Body of pancreas (tissue), 4 donors: ENCODE measurements around the gene DSCAM. TPM values are rescaled to one million over a fixed set of nuclear protein-coding genes. Genes with fewer than 3 reads are reported as not detected.

ENCODE experiments used
- ATAC-seq: fragments of 150-250 bp; one replicate; pipeline ENCODE4 v1.9.1; 2016
- DNase-seq, 4 donors: peaks; one replicate each; pipeline ENCODE4 v3.0.0-alpha.2; 2019
- H3K27ac ChIP-seq, 4 donors: fragments of 200-600 bp; sonication (generic); 1 replicate in 3 of 4; 2 replicates in 1 of 4; pipeline versions ENCODE4 v1.5.1 to v1.6.1; 2016 to 2019; ENCODE audit warnings: mild to moderate bottlenecking in 1 of 4, mixed read lengths in 1 of 4, moderate library complexity in 1 of 4
- H3K27me3 ChIP-seq, 2 donors: fragments of 200-600 bp; sonication (generic); one replicate each; pipeline ENCODE4 v1.6.0; 2016; ENCODE audit warnings: mild to moderate bottlenecking in 1 of 2
- H3K36me3 ChIP-seq, 2 donors: fragments of 200-600 bp; sonication (generic); replicated peaks in 1 of 2; 2 replicates each; pipeline ENCODE4 v1.5.1; 2016; ENCODE audit warnings: low read depth in 2 of 2; ENCODE audit not compliant: insufficient read depth in 1 of 2
- H3K4me1 ChIP-seq: fragments of 200-600 bp; sonication (generic); one replicate; pipeline ENCODE4 v1.6.0; 2016
- H3K4me3 ChIP-seq, 2 donors: fragments of 200-600 bp; sonication (generic); 1 replicate in 1 of 2; 2 replicates in 1 of 2; pipeline ENCODE4 v1.5.1; 2016 to 2019
- H3K9me3 ChIP-seq, 3 donors: fragments of 200-600 bp; sonication (generic); 1 replicate in 2 of 3; 2 replicates in 1 of 3; pipeline ENCODE4 v1.5.1; 2016
- CTCF ChIP-seq, 7 experiments: fragments of 450-650 bp in 4 of 7; fragments of 200-600 bp in 3 of 7; sonication (generic) in 3 of 7; IDR thresholded peaks; one replicate each; pipeline ENCODE4 v1.5.1; 2016 to 2019; ENCODE audit warnings: antibody characterized with exemption in 7 of 7
- POLR2A ChIP-seq, 3 donors: fragments of 450-650 bp; IDR thresholded peaks; one replicate each; pipeline ENCODE4 v1.6.1; 2016; ENCODE audit warnings: antibody characterized with exemption in 3 of 3, mild to moderate bottlenecking in 2 of 3
- WGBS, 2 donors: methylation state at CpG; one replicate each; pipeline ENCODE4 v1.1.5; 2017; 5-methylcytosine and 5-hydroxymethylcytosine counted together
- intact Hi-C: fragments of 100-400 bp; cut with DNase I; formaldehyde crosslinking; loops from one replicate; pipeline ENCODE4 v1.15.1; 2023
- total RNA-seq, 2 donors: library from RNA; depleted of rRNA; stranded (reverse); fragments of >200 nt; gene quantifications; one replicate each; pipeline ENCODE4 v1.1.0, GENCODE V29; 2016

Gene DSCAM
- total RNA-seq, 2 donors from 2014 or later: 0.26 TPM; not detected in 1

- no peaks in the 10 kb centered on the region for H3K4me1 ChIP-seq
- no peak overlapping the region for H3K4me3 ChIP-seq
- no peaks in the 10 kb centered on the region for H3K36me3 ChIP-seq
- WGBS, 2 donors: 29 to 32% methylated on average over 1 of the region's 1 CpG
- H3K27ac ChIP-seq: no peak overlapping the region
- TF ChIP-seq POLR2A (IDR thresholded peaks at IDR 0.05): no peak
- TF ChIP-seq CTCF (IDR thresholded peaks at IDR 0.05): no peak
- no peak for ATAC-seq
- intact Hi-C loops: no loop called here
- no peaks in the 10 kb centered on the region for H3K27me3 ChIP-seq
- DNase-seq: no peak
- no peaks in the 10 kb centered on the region for H3K9me3 ChIP-seq
Observed at GRCh38 chr21:40623528-40623927, 223.4 kb downstream of the DSCAM start.

GRCh38 chr21:40622531-40622930 is 224.4 kb downstream of the DSCAM start:
- no peak for DNase-seq
- no peaks in the 10 kb centered on the region for H3K36me3 ChIP-seq
- intact Hi-C loops: no loop called here
- no peak for TF ChIP-seq CTCF (IDR thresholded peaks at IDR 0.05)
- no peak for TF ChIP-seq POLR2A (IDR thresholded peaks at IDR 0.05)
- no peaks in the 10 kb centered on the region for H3K4me1 ChIP-seq
- WGBS, 2 donors: 35 to 51% methylated on average over 4 of the region's 4 CpGs
- H3K4me3 ChIP-seq: no peak overlapping the region
- H3K9me3 ChIP-seq: no peaks in the 10 kb centered on the region
- H3K27ac ChIP-seq: no peak overlapping the region
- no peak for ATAC-seq
- no peaks in the 10 kb centered on the region for H3K27me3 ChIP-seq

- TF ChIP-seq POLR2A (IDR thresholded peaks at IDR 0.05) (no peak), CTCF (IDR thresholded peaks at IDR 0.05) (no peak)
- Histone ChIP-seq H3K9me3 (no peaks in the 10 kb centered on the region), H3K27me3 (no peaks in the 10 kb centered on the region), H3K36me3 (no peaks in the 10 kb centered on the region), H3K4me3 (no peak overlapping the region), H3K4me1 (no peaks in the 10 kb centered on the region), H3K27ac (no peak overlapping the region)
- ATAC-seq: no peak
- WGBS, 2 donors: 67 to 72% methylated on average over 7 of the region's 7 CpGs
- intact Hi-C loops: no loop called here
- no peak for DNase-seq
Observed at GRCh38 chr21:40620386-40621145, 226.4 kb downstream of the DSCAM start.

GRCh38 chr21:40618191-40618973 is 228.6 kb downstream of the DSCAM start:
- no peaks in the 10 kb centered on the region for H3K36me3 ChIP-seq
- DNase-seq (no peak), ATAC-seq (no peak)
- TF ChIP-seq POLR2A (IDR thresholded peaks at IDR 0.05): no peak
- TF ChIP-seq CTCF (IDR thresholded peaks at IDR 0.05): no peak
- H3K4me1 ChIP-seq: no peaks in the 10 kb centered on the region
- 71 to 83% methylated on average over 14 of the region's 14 CpGs for WGBS, 2 donors
- no peaks in the 10 kb centered on the region for H3K9me3 ChIP-seq
- no peak overlapping the region for H3K4me3 ChIP-seq
- intact Hi-C loops: no loop called here
- H3K27me3 ChIP-seq: no peaks in the 10 kb centered on the region
- H3K27ac ChIP-seq: no peak overlapping the region
